HG03025 (cell line): ENCODE measurements around the gene MTFR2.
A peak's percentile ranks its signal among the peaks of the same experiment; 100 is the strongest.
"Not testable (repeated sequence)": the region's sequence is repeated elsewhere in the genome, so short reads cannot be mapped to it uniquely, and the experiment has no call there.

Source experiments
- ATAC-seq: cut with Tn5 transposase; IDR thresholded peaks from one replicate; pipeline ENCODE4 v1.9.1; 2021; ENCODE audit warnings: mild to moderate bottlenecking, moderate library complexity; ENCODE audit not compliant: unreplicated experiment, low FRiP score

Gene MTFR2

DNA sequence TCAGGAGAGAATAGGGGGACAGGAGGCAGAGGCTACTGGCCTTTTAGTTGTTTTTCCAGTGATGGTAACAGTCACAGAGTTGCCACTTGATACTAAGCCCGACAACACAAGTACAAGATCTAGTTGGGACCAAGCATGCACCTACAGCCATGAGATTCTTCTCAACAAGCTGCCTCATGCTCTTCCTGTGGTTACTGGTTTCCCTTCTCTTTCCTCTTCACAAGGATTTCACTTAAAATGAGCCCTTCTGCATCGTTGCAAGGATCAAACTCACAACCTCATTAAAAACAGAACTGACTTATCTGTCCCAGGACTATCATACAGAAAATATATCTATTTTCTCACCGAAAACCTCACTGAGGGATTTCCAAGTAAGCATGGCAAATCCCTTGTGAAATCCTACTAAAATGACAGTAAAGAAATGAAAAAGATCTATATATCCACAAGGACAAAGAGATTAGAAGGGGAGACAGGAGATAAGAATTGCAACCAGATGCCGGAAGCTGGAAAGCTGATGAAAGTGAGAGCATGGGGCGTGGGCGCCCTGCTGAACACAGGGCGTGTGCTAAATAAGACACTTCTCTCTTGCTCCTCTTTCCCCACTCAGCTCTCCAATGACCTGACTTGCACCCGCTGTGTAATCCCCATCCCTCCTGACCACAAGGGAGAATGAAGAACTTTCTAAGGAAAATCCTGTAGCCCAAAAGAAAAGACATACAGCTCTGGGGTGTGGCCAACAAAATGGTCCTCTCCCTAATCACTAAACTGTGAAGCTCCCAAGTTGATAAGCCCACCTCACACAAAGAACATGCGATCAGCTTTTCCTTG, 13.4 kb downstream of the MTFR2 start:
- no peak for ATAC-seq

DNA sequence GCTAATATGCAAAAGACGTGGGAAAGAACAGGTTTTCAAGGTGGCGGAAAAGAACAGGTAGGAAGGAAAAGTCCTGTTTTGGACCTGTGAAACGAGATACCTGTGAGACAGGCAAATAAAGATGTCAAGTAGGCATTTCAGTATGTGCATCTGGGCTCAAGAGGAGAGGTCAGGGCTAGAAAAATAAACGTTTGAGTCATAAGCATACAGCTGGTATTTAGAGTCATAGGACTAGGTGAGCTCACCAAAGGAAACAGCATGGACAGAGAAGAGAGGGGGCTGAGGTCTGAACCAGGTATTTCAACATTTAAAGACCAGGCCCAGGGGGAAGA, 14.9 kb downstream of the MTFR2 start:
- ATAC-seq, result no peak

DNA sequence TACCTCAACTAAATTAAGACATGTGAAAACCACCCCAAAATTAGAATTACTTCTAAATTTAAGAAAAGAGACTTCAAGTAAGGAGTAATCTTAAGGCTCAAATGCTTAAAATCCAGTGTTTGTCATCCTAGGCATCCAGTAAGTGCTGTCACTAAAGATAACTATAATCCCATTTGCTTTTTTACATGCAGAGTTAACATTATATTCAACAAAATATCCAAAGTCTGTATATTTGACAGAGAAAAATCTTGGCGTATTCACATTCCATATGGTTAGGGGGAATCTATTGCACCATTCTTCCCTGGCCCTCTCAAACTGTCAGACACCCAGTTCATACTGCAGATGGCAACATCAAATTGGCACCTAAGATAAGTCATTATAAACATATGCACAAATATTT, 17.4 kb downstream of the MTFR2 start:
- no peak for ATAC-seq

DNA sequence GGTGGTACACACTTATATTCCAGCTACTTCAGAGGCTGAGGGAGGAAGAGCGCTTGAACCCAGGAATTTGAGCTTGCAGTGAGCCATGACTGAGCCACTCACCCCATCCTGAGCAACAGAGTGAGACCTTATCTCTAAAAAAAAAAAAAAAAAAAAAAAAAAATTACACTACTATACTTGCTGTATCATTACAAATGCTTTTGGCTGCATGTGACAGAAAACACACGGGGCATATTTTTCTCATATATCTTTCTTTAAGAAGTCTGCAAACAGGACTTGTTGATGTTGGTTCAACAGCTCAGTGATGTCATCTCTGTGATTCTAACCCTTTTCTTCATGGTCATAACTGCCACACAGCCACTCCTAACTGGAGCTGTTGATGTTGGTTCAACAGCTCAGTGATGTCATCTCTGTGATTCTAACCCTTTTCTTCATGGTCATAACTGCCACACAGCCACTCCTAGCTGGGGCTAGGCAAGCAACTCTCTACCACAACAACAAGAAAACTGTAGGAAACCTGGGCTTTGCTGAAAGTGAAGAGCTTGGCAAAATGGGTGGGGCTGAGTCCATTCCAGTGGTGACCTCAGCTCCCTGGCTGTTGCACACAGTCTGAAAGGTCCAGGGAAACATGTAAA, 19.8 kb downstream of the MTFR2 start:
- no peak for ATAC-seq

DNA sequence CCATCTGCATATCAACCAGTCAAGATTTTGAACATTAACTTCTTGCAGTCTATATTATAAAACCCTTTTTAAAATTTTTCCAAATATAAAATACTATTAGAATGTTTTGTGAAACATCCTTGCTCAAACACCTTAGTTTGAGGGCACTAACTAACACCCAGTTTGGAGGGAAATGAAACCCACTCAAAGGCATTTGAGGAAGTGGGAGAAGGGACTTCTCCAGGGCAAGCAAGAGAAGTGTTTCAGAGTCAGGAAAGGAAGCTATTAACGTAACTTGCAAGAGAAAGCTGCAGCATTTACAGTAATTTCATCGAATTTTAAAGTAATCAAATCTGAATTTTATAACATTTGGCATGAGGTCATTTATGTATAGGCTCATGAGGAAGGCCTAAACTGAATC, 21.3 kb downstream of the MTFR2 start:
- ATAC-seq, result no peak

DNA sequence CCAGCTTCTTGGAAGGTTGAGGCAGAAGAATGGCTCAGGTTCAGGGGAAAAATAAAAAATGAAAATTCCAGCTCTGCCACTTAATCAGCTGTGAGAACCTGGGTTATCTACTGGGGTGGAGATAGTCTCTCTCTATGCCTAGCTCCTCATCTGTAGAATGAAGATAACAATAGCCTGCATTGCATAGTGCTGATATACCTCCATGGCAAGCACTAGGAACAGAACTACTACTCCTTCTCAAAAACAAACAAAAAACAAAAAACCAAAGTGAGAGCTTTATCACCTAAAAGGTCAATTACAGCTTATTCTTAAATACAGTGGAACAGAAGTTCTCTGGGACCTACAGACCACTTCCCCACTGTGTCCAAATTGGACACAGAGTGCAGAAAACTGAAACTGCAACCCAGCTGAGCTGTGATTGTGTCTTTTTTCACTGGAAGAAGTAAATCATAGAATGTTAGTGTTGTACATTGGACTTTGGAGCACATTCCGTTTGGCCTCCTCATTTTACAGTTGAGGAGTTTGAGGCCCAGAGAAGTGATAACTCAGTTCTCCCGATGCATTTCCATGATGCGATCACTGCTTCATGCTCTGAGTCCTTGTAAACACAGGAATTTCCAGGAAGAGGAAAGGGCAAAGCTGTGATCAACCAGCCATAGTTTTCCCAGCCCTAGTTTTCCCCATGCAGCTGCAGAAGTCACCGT, 23.3 kb downstream of the MTFR2 start:
- no peak for ATAC-seq

DNA sequence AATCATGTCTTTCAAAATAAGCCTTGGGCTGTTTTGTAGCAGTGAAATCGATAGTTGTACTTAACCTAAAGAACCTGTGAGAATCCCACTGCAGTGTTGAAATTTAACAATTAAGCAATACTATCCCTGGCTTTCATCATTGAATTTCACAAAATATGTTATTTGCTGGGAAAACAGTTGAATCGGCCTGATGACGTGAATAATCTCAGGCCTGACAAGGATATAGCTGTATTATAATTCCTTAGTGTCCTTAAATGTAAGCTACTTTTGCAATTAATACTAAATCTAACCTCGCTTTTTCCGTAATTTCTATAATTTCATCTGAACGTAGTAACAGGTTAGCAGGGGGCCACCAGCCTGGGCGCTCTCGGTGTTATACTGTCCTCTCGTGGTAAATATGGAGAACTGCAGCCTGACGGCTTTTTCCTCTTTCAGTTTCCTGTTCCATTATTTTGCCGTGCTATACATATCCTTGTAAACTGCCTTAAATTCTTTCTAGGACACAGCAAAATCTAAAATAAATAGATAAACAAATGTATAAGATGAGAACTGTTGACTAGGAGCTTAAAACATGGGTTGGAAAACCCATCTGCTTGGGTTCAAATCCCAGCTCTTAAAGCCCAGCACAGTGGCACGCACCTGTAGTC, 24.0 kb downstream of the MTFR2 start:
- ATAC-seq, result peak; percentile 56

DNA sequence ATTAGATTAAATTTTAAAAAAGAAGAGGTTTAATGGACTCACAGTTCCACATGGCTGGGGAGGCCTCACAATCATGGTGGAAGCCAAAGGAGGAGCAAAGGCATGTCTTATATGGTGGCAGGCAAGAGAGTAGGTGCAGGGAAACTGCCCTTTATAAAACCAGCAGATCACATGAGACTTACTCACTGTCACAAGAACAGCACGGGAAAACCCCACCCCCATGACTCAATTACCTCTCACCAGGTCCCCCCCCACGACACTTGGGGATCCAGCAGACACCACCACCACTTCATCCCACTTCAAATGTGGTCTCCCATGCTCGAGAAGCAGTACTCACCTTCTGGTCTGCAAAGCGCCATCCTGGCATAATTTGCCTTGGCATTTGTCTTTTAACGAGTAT, 24.6 kb downstream of the MTFR2 start:
- no peak for ATAC-seq

DNA sequence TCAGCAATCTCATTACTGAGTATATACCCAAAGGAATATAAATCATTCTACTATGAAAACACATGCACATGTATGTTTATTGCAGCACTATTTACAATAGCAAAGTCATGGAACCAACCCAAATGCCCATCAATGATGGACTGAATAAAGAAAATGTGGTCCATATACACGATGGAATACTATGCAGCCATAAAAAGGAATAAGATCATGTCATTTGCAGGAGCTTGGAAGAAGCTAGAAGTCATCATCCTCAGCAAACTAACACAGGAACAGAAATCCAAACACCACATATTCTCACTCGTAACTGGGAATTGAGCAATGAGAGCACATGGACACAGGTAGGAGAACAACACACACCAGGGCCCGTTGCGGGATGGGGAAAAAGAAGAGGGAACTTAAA, 25.1 kb downstream of the MTFR2 start:
- not testable (repeated sequence) for ATAC-seq

DNA sequence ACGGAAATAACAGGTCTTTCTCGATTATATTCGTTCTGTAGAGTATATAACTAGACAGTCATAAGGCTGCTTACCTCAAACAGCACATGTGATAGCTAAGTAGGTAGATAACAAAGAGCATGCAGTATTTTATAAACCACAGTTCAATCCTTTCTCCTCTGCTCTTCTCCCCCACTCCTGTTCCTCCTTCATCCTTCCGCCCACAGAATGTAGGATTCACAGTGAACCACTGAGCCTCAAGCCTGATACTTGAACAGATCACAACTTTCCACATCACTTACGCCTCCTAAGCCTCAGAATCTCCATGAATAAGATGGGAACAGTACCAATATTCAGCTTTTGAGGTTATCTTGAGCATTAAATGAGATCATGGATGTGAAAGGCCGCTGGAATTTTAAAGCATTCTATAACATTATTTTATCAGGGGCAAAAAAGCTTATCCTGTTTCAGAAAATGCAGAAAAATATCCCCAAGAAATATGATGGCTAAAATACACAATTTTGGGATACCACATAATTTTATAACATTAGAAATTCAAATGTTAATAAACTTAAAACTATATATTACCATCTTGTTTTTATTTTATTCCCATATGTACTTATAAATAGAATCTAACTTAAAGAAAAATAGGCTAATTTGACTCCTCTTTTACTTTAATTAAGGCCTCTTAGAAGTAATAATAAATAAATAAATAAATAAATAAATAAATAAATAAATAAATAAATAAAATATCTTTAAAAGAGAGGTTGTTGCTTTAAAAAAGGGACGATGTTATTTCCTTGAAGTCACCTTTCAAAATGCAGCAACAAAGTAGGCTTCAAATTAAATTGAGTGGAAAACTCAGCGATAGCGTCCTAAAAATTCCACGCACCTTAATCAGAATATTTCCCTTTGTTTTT, 33.4 kb downstream of the MTFR2 start:
- no peak for ATAC-seq

DNA sequence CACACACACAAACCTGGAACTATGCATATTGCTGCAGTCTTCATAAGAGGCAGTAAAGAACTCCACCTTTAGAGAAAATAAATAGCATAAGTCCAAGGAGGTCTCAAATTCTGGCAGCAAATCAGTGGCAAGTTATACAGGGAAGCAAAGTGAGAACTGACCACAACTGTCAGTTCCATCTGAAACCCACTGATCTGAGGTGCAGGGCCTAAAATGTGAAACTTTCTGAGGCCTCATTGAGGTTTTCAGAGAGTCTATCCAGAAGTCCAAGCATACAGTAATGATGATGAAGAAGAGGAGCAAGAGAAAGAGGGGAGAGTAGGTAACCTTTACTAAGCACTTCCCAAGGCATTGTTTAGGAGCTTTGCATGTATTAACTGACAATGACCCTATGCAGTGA, 36.3 kb downstream of the MTFR2 start:
- no peak for ATAC-seq

DNA sequence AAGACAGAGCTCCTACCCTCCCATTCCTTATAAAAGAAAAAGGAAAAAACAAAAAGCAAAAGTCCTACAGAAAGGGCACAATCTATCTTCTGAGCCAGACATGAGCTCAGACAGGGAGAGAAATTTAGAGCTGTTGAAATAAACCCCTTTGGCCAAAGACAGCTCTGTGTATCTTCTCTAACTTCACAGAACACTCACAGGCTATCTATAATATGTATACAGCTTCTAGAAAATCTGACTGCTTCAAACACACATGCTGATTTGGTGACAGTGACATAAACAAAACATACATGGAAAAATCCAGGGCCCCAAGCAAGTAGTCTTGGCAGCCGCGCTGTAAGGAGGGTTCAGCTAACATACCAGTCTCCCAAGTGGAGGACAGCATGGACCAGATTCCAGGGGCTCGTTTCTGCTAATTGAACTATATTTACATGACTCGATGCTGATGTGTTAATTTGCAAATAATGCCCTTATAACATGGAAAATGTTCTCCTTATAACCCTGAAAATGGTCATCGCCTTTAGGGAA, 37.0 kb downstream of the MTFR2 start:
- ATAC-seq, result no peak

DNA sequence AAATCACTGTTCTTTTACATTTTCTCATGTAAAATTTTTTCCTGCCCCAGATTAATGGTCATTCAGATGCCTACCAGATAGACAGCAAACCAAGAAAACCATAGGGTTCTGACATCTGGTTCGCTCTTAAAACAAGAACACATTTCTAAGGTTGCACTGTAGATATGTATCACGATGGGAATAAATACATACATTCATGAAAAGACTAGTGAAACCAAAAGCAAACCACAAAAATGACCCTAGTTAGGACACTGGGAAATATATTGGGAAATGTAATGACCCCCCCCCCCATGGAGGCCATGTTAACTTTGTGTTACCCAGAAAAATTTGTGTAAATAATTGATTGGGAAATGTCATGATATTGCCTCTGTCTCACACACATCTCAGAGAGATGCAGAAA, 37.5 kb downstream of the MTFR2 start:
- ATAC-seq, result no peak

DNA sequence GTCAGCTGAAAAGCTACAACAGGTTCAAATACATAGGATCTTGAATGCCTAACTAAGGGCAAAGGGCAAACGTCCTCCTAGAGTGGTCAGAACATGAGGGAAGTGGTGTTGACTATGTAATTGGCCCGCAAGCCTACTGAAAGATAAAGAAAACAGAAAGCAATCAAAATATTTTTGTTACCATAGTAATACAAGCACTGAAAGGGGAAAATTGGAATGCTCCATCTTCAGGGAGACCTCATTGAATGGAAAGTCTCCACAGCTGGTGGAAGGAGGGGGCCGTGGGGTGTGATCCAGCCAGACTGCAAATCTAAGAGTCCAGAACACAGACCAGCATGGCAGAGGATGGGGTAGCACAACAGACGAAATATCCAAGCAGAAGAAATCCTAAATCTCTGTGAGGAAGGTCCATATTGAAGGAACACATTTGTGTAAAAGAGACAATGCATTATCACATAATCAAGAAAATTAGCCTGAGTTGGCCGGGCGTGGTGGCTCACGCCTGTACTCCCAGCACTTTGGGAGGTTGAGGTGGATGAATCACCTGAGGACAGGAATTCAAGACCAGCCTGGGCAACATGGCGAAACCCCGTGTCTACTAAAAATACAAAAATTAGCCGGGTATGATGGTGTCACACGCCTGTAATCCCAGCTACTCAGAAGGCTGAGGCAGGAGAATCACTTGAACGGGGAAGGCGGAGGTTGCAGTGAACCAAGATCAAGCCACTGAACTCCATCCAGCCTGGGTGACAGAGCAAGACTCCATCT, 39.5 kb downstream of the MTFR2 start:
- ATAC-seq, result no peak

DNA sequence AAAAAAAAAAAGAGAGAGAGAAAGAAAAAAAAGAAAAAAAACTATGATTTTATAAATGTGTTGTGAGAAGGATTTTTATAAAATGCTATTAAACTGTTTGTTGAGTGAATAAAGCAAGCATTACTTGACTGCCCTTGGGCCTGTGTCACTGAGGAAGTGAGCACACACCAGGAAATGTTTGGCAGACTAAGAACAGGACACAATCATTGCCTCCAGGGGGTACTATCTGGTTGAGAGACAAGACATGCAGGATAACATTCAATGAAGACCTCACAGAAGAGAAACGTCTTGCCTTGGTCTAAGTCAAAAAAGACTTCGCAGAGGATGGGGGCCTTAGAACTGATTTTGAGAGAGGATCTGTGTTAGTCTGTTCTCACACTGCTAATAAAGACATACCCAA, 40.6 kb downstream of the MTFR2 start:
- ATAC-seq, result no peak

DNA sequence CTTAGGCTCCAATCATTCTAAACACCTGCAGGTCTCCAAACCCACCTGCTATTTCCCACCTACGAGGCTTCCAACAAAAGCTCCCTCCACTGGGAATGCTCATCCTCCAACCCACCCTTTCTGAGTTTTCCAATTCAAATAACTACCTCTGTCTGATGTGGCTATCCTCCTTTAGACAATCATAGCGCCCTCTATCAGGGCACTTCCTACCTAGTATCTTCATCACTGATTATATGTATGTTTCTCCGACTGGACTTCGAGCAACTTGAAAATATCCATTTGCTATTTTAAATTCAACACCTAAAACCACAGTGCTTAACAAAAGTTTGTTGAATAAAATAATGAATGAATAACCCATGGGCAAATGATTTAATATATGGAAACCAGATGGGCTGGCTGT, 41.3 kb downstream of the MTFR2 start:
- no peak for ATAC-seq

DNA sequence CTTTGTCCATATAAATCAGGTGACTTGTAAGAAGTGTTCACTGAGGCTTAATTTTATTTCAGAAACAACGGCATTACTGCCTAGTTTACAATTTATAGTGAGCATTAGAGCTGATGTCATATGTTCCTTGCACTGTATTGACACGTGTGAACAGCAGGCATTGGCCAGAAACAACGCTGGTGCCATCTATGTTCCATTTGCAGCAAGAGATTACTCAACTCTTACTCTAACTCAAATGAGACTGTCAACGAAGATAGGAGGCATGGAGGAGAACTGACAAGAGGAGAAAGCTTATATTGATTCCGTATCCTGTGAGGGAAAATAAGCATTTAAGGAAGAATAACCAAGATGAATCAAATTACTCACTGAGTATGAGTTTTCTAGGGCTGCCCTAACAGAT, 48.4 kb downstream of the MTFR2 start:
- ATAC-seq, result no peak

DNA sequence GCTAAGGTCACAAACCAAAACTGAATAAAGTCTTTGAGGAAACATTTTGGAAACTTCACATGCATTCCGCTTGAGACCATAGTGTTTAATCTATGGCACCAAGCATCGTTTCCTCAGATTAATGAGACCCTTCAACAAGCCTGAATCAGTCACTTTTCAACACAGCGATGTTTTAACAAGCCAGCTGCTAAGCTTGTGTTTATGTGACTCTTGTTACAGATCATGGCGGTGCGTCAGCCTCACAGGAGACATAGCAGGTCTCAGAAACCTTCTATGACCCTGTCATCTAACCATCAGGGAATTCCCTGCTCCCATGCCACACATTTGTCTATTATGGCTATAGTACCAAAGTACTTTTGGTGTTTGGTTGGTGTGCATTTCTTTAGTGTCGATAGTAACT, 57.2 kb downstream of the MTFR2 start:
- no peak for ATAC-seq

DNA sequence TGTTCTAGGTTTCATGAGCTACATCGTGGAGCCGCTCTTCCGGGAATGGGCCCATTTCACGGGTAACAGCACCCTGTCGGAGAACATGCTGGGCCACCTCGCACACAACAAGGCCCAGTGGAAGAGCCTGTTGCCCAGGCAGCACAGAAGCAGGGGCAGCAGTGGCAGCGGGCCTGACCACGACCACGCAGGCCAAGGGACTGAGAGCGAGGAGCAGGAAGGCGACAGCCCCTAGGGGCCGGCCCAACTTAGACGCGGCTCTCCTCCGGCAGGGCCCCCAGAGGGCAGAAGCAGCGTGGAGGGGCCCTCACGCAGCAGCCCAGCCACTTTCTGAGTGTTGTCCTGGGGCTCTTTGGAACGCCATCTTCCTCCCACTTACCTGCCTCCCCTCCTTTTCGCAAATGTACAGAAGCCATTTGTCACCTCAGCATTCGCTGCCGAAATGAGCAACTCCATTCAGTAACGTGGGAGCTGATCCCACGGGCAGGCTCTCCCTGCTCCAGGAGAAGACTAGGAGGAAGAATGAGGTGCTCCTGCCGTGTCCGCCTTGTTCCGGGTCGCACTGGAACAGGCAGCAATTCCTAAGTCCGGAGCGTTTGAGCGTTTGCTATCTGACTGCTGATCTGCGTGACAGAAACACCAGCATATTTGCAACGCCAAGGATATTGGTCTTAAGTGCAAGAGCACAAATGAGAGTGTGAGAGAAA, 58.4 kb downstream of the MTFR2 start:
- no peak for ATAC-seq
